Fibroblast of gingiva (primary cell): ENCODE measurements around the gene THAP9.
A peak's percentile ranks its signal among the peaks of the same experiment; 100 is the strongest.
"Not testable (repeated sequence)": the region's sequence is repeated elsewhere in the genome, so short reads cannot be mapped to it uniquely, and the experiment has no call there.

Experiments
- DNase-seq: peaks from one replicate; pipeline ENCODE4 v3.0.0-alpha.2; 2011; ENCODE audit warnings: low read depth

The THAP9 gene

DNA sequence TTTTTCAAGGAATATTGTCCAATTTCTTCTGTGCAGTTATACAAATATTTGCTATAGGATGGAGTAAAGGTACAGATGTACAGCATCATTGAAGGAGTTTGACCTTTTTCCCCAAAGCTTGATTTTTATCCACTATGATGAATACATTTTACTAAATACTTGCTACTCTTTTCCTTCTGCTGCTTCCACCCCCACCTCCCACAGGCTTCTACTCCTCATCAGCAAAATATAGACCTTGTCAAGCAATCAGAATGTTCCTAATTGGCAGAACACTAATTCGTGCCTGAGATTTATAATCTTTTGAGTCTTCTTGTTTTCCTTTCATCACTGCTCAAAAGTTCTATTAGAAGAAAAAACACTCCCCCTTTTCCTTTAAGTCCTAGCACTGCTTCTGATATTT is 3.8 kb upstream of the THAP9 start:
- DNase-seq, result no peak

DNA sequence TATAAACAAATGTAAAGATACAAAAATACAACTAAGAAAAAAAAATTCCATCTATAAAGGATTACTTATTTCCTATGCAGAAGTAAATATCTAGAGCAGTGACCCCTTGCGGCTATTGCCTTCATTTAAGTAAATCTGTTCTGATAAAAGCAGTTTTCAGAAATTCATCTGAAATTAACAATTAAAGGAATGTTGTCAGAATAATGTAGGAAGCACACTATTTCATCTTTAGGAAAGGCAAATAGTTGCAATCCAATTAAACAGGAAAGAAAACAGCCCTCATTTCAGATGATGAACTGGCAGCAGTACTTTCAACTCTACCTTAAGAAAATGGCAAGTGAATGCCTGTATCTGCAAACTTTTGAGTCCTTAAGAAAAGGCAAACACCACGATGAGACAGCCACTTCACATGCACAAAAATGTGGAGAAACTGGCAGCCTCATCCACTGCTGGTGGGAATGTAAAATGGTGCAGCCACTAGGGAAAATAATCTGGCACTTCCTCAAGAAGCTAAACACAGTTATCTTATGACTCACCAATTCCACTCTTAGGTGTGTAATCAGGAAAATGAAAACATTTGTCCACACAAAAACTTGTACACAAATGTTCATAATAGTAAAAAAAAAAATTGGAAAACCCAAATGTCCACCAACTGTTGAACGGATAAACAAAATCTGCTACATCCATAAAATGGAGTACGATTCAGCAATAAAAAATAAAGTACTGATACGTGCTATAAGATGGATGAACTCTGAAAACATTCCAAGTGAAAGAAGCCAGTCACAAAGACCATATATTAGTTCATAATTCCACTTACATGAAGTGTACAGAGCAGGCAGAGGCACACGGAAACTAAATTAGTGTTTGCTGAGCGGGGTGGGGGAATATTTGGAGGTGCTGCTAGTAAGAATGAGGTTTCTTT is 2.0 kb upstream of the THAP9 start:
- DNase-seq, result peak; percentile 88

- no peak for DNase-seq
Observed at GRCh38 chr4:82899374-82900065, 1.0 kb upstream of the THAP9 start.

GRCh38 chr4:82900066-82900410 is 497 bp upstream of the THAP9 start:
- DNase-seq, result no peak

DNA sequence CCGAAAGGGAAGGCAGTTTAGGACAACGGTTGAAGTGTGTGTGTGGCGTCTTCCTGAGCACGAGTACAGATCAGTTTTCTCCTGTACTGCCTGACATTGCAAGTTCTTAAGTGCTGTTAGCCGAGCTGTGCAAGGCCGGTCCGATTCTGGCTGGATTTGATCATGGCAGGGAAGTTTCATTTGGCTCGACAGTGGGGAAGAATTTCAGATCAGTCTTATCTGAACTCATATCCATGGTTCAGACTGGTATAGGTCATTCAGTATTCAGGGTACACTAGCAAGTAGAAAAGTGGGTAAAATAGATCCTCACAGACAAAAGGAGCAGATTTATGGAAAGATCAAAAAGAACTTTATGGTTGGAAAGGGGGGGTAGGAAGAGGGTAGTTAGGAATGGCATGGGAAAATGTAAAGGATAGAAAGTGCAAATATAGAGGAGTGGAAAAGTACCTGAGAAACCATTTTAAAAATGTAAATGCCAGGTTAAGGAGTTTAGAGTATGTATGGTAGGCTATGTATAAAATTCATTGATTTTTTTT is 716 bp downstream of the THAP9 start:
- no peak for DNase-seq

GRCh38 chr4:82903737-82904136 is 3.2 kb downstream of the THAP9 start:
- no peak for DNase-seq

DNA sequence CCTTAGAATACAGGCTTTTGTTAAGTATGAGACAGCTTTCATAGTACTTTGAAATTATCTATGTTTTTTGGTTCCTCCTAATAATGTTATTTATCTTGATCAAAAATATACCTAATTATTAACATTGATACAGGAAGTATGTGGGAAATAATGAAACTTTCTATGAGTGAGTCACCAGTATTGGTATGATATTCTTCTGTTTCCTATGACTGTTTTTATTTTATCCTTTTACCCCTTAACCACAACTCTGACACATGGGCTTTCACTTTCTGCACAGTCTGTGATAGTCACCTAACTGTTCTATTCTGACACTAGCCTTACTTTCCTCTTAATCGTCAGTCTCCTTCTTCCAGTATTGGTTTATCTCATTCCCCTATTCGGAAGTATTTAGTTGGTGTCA is 4.7 kb downstream of the THAP9 start:
- no peak for DNase-seq

- DNase-seq, result no peak
Observed at GRCh38 chr4:82906469-82906868, 5.9 kb downstream of the THAP9 start.

- DNase-seq, result no peak
Observed at GRCh38 chr4:82909326-82909725, 8.8 kb downstream of the THAP9 start.

DNA sequence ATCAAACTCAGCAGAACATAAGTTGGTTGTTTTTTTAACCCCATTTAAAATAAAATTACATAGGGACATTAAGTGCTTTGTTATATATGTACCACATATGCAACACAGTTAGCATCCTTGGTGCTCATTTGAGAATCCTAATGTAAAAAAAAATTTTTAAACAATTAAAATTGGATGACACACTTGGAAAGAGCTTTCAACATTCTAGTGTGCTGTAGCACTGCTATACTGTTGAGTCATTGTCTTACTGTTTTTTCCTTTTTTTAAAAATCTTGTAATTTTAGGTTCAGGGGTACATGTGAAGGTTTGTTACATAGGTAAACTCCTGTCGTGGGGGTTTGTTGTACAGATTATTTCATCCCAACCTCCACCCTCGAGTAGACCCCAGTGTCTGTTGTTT is 12.8 kb downstream of the THAP9 start:
- no peak for DNase-seq

DNA sequence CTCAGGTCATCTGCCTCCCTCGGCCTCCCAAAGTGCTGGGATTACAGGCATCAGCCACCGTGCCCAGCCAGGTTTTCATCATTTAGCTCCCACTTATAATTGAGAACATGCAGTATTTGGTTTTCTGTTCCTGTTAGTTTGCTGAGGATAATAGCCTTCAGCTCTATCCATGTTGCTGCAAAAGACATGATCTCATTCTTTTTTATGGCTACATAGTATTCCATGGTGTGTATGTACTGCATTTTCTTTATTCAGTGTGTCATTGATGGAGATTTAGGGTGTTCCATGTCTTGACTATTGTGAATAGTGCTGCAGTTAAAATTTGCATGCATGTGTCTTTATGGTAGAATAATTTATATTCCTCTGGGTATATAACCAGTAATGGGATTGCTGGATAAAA is 13.4 kb downstream of the THAP9 start:
- not testable (repeated sequence) for DNase-seq

DNA sequence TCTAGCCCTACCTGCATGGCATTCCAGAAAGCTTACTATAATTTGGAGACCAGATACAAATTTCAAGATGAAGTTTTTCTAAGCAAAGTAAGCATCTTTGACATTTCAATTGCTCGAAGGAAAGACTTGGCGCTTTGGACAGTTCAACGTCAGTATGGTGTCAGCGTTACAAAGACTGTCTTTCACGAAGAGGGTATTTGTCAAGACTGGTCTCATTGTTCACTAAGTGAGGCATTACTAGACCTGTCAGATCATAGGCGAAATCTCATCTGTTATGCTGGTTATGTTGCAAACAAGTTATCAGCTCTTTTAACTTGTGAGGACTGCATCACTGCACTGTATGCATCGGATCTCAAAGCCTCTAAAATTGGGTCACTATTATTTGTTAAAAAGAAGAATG is 17.6 kb downstream of the THAP9 start:
- no peak for DNase-seq

DNA sequence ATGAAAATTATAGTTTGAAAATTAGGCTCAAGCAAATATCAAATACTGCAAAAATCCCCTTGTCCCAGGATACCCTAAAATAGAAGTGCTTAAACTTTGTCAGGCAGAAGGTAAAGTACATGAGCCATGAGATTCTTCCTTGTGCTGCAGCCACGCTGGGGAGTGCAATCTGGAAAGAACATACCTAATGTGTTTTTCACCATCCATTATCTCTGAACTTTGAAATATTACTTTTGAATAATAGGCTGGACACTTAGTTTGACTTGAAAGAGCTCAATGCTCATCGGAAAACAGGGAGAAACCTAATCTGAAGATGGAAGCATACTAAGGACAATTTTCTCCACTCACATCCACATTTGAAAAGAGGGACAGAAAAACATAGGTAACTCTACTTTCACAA is 18.9 kb downstream of the THAP9 start:
- DNase-seq, result no peak

DNA sequence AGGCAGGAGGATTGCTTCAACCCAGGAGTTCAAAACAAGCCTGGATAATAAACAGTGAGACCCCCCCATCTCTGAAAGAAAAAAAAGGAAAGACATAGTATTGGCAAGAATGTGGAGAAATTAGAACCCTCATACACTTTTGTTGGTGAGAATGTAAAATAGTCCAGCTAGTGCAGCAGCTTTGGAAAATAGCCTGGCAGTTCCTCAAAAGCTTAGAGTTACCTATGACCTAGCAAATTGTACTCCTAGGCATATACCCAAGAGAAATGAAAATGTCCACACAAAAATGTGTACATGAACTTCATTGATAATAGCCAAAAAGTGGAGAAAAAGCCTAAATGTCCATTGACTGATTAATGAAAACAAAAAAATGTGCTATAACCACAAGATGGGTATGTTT is 21.3 kb downstream of the THAP9 start:
- no peak for DNase-seq

- no peak for DNase-seq
Observed at GRCh38 chr4:82930848-82931755, 30.6 kb downstream of the THAP9 start.

DNA sequence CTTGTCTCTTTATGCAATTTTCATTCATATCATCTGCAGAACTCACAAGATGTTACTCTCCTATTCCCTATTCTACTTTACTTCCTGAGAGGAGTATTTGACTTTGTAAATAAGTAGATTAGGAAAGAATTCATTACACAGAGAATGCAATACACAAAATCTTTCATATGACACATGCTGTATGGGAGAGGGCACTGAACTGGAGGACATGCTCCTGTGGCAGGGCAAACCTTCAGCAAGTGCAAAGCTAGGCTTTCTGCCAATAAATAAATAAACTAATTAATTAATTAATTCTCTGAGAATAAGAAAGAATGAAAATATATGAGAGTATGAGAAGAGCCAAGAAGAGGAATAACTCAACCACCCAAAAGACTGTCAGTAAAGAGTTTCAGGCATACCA is 33.9 kb downstream of the THAP9 start:
- DNase-seq, result no peak

DNA sequence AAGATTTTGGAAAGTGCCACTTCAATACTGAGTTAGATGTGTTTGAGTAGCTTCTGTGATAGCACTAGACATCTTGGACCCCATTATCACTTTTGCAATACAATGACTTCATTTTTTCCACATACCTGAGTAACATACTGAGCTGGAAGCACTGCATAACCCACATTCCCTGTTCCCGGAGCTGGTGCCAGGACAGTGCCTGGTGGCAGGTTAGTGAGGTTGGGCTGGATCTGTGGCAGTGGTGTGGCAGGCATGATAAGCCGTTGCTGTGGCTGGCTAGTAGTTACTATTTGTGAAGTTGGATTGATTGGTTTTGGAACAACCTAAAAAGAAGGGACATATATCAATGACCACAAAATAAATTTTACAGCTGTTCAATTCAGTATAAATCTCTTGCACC is 38.9 kb downstream of the THAP9 start:
- no peak for DNase-seq

GRCh38 chr4:82947498-82947897 is 47.0 kb downstream of the THAP9 start:
- DNase-seq, result no peak

DNA sequence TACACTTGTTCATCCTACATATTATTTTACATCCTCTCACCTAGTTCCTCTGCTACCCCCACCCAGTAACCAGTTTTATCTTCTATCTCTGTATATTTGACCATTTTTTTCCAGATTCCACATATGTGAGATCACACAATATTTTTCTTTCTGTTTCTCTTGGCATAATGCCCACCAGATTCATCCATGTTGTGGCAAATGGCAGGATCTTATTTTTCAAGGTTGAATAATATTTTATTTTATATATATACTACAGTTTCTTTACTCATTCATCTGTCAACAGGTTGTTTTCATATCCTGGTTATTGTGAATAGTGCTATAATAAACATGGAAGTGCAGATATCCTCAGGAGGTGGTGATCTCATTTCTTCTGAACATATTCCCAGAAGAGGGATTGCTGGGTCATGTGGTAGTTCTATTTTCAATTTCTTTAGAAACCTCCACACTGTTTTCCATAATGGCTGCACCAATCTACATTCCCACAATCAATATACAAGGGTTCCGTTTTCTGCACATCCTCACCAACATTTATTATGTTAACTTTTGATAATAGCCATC is 48.2 kb downstream of the THAP9 start:
- no peak for DNase-seq

GRCh38 chr4:82951196-82951595 is 50.7 kb downstream of the THAP9 start:
- no peak for DNase-seq

DNA sequence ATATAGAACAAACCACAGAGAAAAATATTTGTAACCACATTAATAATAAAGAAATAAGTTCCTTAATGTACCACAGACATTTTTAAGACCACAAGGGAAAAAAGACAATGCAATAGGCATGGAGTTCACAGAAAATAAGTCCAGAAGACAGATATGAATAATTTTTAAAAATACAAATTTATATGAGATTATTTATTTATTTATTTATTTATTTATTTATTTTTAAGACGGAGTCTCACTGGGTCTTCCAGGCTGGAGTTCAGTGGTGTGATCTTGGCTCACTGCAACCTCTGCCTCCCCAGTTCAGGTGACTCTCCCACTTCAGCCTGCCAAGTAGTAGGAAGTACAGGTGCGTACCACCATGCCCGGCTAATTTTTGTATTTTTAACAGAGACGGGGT is 53.7 kb downstream of the THAP9 start:
- DNase-seq, result no peak

DNA sequence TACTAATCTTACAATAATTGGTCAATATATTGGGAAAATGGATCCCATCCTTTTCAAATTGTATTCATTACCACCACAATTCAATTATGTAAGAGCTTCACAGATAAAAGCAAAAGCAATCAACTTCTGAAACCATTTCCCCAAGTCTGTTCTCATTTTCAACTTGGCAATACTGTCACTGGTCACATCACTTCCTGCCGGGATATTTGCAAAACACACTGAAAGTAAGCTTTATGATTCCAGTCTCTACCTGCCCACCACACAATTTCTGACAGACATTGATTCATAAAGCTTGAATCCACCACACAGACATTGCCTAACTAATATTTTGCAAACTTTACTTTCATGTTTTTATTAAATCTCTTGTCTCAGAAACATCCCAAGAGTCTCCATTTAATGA is 56.5 kb downstream of the THAP9 start:
- DNase-seq, result no peak
